HepG2 (cell line): ENCODE data around the gene TMEM121. TPM values are rescaled to one million over a fixed set of nuclear protein-coding genes. Genes with fewer than 3 reads are reported as not detected.
A peak's percentile ranks its signal among the peaks of the same experiment; 100 is the strongest.
"Not testable (repeated sequence)": the region's sequence is repeated elsewhere in the genome, so short reads cannot be mapped to it uniquely, and the experiment has no call there.

Experiments
- ATAC-seq: fragments of 200-7000 bp; cut with Tn5 transposase; 3 replicates; pipeline ENCODE4 v1.9.1; 2020; ENCODE audit warnings: mild to moderate bottlenecking, moderate library complexity
- BruUV-seq: library from RNA; stranded (reverse); fragments of 400-500 nt; replicated peaks from 2 replicates; lab custom pipeline; 2021; lab: Mats Ljungman, UMichigan
- CTCF ChIA-PET: fragments of 300-600 bp; formaldehyde crosslinking; extraction: SDS; loops from one replicate; lab custom pipeline; 2021; ENCODE audit warnings: low total read pairs, inconsistent platforms, low intra/inter-chr PET ratio; lab: Yijun Ruan, JAX
- POLR2A ChIA-PET: fragments of 350-600 bp; sonication (Branson Sonifier 250); formaldehyde crosslinking; loops from one replicate; lab custom pipeline; 2020; ENCODE audit warnings: antibody characterized with exemption, inconsistent platforms; lab: Yijun Ruan, JAX
- DNase-seq: peaks from one replicate; pipeline ENCODE4 v3.0.0-alpha.2; 2015; ENCODE audit warnings: low spot score
- FAIRE-seq: peaks from 3 replicates; lab custom pipeline; 2011; peaks lifted over from hg19 to GRCh38; lab: Jason Lieb, UNC
- H2AFZ ChIP-seq: one replicate; pipeline ENCODE4 v1.6.1; 2011; ENCODE audit warnings: low read length, inconsistent platforms
- H3K27ac ChIP-seq: fragments of 300-600 bp; 3 replicates; pipeline ENCODE4 v1.8.0; 2011; ENCODE audit warnings: mixed run types, mild to moderate bottlenecking, mixed read lengths, low read length, inconsistent platforms; ENCODE audit not compliant: insufficient read depth; ENCODE audit errors: extremely low read length
- H3K27me3 ChIP-seq, 2 experiments: fragments of 200-600 bp in 1 of 2; 2 replicates in 1 of 2; 3 replicates in 1 of 2; pipeline versions ENCODE4 v1.6.0 to v1.8.0; 2011; ENCODE audit warnings: low read length in 2 of 2, mild to moderate bottlenecking in 2 of 2, moderate library complexity in 2 of 2, inconsistent platforms in 1 of 2; ENCODE audit not compliant: insufficient read depth in 2 of 2, control insufficient read depth in 1 of 2
- H3K36me3 ChIP-seq, 2 experiments: fragments of 200-600 bp in 1 of 2; replicated peaks in 1 of 2; 2 replicates in 1 of 2; 3 replicates in 1 of 2; pipeline versions ENCODE4 v1.5.1 to v1.8.0; 2011; ENCODE audit warnings: low read length in 2 of 2, inconsistent platforms in 1 of 2; ENCODE audit not compliant: insufficient read depth in 2 of 2, control insufficient read depth in 1 of 2
- H3K4me1 ChIP-seq: 2 replicates; pipeline ENCODE4 v1.5.1; 2012; ENCODE audit warnings: low read length, inconsistent platforms; ENCODE audit not compliant: insufficient read depth
- H3K4me2 ChIP-seq: 2 replicates; pipeline ENCODE4 v1.6.0; 2011; ENCODE audit warnings: low read depth, low read length, inconsistent platforms
- H3K4me3 ChIP-seq, 3 experiments: fragments of 200-600 bp in 1 of 3; sonication (generic), shearing (Covaris generic) in 1 of 3; replicated peaks in 1 of 3; 2 replicates each; pipeline ENCODE4 v1.5.1; 2011 to 2016; ENCODE audit warnings: low read length in 3 of 3, inconsistent platforms in 2 of 3, low read depth in 2 of 3, mild to moderate bottlenecking in 2 of 3, control low read depth in 1 of 3, mixed read lengths in 1 of 3; ENCODE audit not compliant: insufficient read depth in 1 of 3
- H3K79me2 ChIP-seq: one replicate; pipeline ENCODE4 v1.6.1; 2011; ENCODE audit warnings: low read length, inconsistent platforms; ENCODE audit not compliant: insufficient read depth
- H3K9ac ChIP-seq: 2 replicates; pipeline ENCODE4 v1.6.0; 2011; ENCODE audit warnings: mild to moderate bottlenecking, low read depth, low read length, inconsistent platforms; ENCODE audit not compliant: insufficient read depth
- H3K9me3 ChIP-seq: 2 replicates; pipeline ENCODE4 v1.5.1; 2012; ENCODE audit warnings: mild to moderate bottlenecking, low read length
- H4K20me1 ChIP-seq: 2 replicates; pipeline ENCODE4 v1.6.0; 2011; ENCODE audit warnings: inconsistent platforms, mild to moderate bottlenecking, low read length, moderate library complexity; ENCODE audit not compliant: insufficient read depth
- WGBS: methylation state at CpG from one replicate; pipeline ENCODE4 v1.1.6; 2017; ENCODE audit warnings: low lambda C conversion rate; 5-methylcytosine and 5-hydroxymethylcytosine counted together
- in situ Hi-C: cut with HindIII; loops from 2 replicates; pipeline ENCODE4 v1.10.0; 2017; ENCODE audit warnings: low pct_unique_long_range_greater_than_20kb; ENCODE audit not compliant: extremely low pct_ligation_motif_present
- intact Hi-C: fragments of 100-400 bp; cut with micrococcal nuclease; formaldehyde crosslinking; loops from one replicate; pipeline ENCODE4 v1.10.0; 2022; ENCODE audit not compliant: unreplicated experiment
- polyA plus RNA-seq, 8 experiments: library from polyadenylated mRNA; depleted of rRNA in 3 of 8; stranded (reverse) in 7 of 8; unstranded in 1 of 8; fragments of >200 nt; fragmentation: Illumina TruSeq in 4 of 8; extraction: Trizol in 4 of 8; gene quantifications; 2 replicates each; pipeline versions ENCODE4 v1.2.1 to v1.2.3, GENCODE V29; 2011 to 2016; ENCODE audit warnings: low read depth in 4 of 8, missing spikeins in 1 of 8, mixed read lengths in 1 of 8; ENCODE audit not compliant: insufficient read depth in 1 of 8
- total RNA-seq, 5 experiments: library from RNA; depleted of rRNA; stranded (reverse); fragments of >200 nt; fragmentation: Illumina TruSeq; extraction: Trizol; gene quantifications; 2 replicates each; pipeline ENCODE4 v1.2.3, GENCODE V29; 2016; ENCODE audit warnings: low read depth in 1 of 5

Gene TMEM121
- total and polyA plus RNA-seq, 2 of the 13 experiments (the other 11 are each of a cell fraction or from before 2014, with no cell fraction given): 6.6 to 19.0 TPM

DNA sequence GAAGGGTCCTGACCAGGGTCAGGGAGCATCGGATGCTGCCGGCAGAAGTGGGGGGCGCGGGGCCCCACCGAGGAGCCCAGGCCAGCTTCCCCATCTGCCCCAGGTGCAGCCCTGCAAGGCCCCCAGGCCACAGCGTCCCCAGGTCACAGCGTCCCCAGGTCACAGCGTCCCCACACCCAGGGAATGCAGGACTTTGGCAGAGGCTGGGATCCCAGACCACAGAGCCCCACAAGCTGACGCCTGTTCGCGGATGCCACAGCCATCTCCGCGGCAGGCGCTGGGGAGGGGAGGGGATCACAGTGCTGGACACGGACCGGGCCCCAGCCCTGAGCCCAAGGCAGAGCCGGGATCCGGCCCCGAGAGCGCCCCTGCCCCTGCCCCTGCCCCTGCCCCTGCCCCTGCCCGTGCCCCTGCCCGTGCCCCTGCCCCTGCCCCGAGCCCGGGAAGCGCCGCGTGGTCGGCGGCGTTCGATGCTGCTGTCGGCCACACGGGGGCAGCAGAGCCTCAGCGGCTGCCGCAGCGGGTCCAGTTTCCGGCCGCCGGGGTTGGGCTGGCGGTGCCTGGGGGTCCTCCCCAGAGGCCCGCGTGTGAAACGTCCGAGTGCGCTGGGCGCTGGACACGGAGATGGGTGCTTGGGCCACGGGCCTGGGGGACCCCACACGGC, 33.1 kb downstream of the TMEM121 start:
- CTCF ChIA-PET, POLR2A ChIA-PET, H4K20me1 ChIP-seq, BruUV-seq, H3K27me3 ChIP-seq, H3K4me2 ChIP-seq, intact Hi-C loops, H3K79me2 ChIP-seq, H2AFZ ChIP-seq, H3K9me3 ChIP-seq, H3K4me3 ChIP-seq, DNase-seq, H3K36me3 ChIP-seq, in situ Hi-C loops, FAIRE-seq, H3K9ac ChIP-seq, H3K4me1 ChIP-seq, H3K27ac ChIP-seq: not testable (repeated sequence)
- whole genome bisulfite sequencing: no CpG with 5 or more reads among the region's 49 CpGs
- ATAC-seq: peak; percentile 67

DNA sequence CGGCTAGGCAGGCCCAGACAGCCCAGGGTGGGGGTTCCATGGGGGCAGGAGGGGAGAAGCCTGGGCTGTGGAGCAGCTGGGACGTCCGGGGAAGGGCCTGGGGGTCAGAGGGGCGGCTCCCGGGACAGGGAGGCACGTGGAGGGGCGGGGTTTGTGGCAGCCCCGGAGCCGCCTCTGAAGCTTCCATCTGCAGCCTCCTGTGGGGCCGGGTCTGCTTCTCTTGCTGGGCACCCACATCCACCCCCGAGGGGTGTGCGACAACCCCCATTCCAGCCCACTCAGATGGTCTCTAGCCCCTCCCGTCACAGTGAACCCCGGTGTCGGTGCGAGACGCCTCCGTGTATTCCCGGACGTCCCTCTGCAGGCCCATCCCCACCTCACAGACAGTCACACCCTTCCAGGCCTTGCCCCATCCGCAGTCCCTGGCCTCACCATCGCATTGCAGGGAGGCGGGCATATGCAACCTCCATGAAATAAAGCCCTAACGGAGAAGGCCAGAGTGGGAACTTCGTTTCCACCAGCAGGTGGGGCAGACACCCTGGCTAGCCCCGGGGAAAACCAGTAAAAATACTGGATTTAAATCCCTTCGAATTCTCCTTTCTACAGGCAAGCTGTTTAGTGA, 33.8 kb downstream of the TMEM121 start:
- H3K36me3 ChIP-seq, H3K4me3 ChIP-seq, intact Hi-C loops, H4K20me1 ChIP-seq, POLR2A ChIA-PET, H3K27ac ChIP-seq, CTCF ChIA-PET, H3K4me1 ChIP-seq, H3K9ac ChIP-seq, DNase-seq, H3K27me3 ChIP-seq, in situ Hi-C loops, H3K9me3 ChIP-seq, H2AFZ ChIP-seq, H3K4me2 ChIP-seq, H3K79me2 ChIP-seq, BruUV-seq: not testable (repeated sequence)
- WGBS: 19% methylated on average over 6 of the region's 27 CpGs
- FAIRE-seq: peak; percentile 78
- ATAC-seq: peak; percentile 81

DNA sequence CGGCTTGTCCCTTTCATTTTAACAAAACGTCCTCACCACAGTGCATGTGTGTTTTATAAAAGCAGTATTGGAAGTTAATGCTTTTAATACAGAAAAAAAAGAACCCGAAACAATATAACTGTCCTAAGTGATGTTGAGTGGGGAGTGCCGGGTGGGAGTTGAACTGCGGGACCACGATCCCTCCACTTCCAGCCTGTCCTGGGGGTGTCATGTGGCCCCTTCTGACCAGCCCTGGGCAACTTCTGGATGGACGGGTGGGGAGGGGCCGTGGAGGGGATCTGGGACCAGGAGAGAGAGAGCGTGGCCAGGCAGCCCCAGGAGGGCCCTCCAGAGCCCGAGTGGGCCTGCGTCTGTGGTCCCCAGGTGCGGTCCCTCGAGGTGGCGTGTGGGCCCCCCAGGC, 35.0 kb downstream of the TMEM121 start:
- H3K79me2 ChIP-seq, POLR2A ChIA-PET, DNase-seq, CTCF ChIA-PET, H3K4me1 ChIP-seq, intact Hi-C loops, H3K27ac ChIP-seq, ATAC-seq, H3K36me3 ChIP-seq, FAIRE-seq, BruUV-seq, H3K9me3 ChIP-seq, H3K4me3 ChIP-seq, H3K9ac ChIP-seq, H4K20me1 ChIP-seq, H3K27me3 ChIP-seq, H3K4me2 ChIP-seq, H2AFZ ChIP-seq, in situ Hi-C loops: not testable (repeated sequence)
- 74% methylated on average over 6 of the region's 14 CpGs for WGBS
